Measurements from ENCODE around the gene FUT6.
"Not testable (repeated sequence)": the region's sequence is repeated elsewhere in the genome, so short reads cannot be mapped to it uniquely, and the experiment has no call there.

DNA sequence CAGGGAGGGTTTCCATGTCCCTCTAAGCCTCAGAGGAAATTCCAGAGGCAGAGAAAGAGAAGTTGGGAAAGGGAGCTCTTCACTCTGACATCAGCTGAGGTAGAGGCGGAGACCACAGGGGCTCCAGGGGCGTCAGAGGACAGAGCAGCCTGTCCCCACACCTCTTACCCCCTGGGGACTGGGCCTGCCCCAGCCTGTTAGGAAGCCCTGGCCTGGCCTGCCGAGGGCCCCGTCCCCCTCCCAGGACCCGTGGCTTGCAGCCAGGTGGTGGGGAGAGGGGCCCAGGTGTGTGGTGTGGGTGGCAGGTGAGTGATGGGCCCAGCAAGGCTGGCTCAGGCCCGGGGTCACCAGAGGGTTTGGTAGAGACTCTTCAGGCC, 2.2 kb upstream of the FUT6 start:
- TF ChIP-seq, protein P1, sequence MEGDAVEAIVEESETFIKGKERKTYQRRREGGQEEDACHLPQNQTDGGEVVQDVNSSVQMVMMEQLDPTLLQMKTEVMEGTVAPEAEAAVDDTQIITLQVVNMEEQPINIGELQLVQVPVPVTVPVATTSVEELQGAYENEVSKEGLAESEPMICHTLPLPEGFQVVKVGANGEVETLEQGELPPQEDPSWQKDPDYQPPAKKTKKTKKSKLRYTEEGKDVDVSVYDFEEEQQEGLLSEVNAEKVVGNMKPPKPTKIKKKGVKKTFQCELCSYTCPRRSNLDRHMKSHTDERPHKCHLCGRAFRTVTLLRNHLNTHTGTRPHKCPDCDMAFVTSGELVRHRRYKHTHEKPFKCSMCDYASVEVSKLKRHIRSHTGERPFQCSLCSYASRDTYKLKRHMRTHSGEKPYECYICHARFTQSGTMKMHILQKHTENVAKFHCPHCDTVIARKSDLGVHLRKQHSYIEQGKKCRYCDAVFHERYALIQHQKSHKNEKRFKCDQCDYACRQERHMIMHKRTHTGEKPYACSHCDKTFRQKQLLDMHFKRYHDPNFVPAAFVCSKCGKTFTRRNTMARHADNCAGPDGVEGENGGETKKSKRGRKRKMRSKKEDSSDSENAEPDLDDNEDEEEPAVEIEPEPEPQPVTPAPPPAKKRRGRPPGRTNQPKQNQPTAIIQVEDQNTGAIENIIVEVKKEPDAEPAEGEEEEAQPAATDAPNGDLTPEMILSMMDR (conservative IDR thresholded peaks at IDR 0.05; ENCODE audit: low read depth, low read length) = not testable (repeated sequence)
- TF ChIP-seq EZH2 (IDR thresholded peaks at IDR 0.05; ENCODE audit: borderline replicate concordance, low read depth, low read length, poor library complexity, severe bottlenecking) = not testable (repeated sequence)

All from A673 (cell line).